C4-2B (cell line): ENCODE results near the gene PSMD12.

Source experiments
- ZFX ChIP-seq: fragments of 450-650 bp; IDR thresholded peaks from 2 replicates; pipeline ENCODE4 v1.6.1; 2017
- TF ChIP-seq, protein P1 (sequence below): fragments of 450-650 bp; conservative IDR thresholded peaks from 2 replicates; pipeline ENCODE4 v1.5.1; 2017; ENCODE audit warnings: mild to moderate bottlenecking

DNA sequence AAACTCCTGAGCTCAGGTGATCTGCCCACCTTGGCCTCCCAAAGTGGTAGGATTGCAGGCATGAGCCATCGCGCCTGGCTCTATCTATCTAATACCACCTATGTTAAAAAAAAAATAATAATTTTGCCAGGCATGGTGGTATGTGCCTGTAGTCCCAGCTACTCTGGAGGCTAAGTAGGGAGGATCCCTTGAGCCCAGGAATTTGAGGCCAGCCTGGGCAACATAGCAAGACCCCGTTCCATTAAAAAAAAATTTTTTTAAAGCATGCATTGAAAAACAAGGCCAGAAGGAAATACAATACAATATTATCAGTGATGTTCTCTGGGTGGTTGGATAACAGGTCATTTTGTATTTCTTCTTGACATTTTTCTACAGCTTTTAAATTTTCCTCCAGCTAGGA, 76.1 kb downstream of the PSMD12 start:
- TF ChIP-seq, protein P1, sequence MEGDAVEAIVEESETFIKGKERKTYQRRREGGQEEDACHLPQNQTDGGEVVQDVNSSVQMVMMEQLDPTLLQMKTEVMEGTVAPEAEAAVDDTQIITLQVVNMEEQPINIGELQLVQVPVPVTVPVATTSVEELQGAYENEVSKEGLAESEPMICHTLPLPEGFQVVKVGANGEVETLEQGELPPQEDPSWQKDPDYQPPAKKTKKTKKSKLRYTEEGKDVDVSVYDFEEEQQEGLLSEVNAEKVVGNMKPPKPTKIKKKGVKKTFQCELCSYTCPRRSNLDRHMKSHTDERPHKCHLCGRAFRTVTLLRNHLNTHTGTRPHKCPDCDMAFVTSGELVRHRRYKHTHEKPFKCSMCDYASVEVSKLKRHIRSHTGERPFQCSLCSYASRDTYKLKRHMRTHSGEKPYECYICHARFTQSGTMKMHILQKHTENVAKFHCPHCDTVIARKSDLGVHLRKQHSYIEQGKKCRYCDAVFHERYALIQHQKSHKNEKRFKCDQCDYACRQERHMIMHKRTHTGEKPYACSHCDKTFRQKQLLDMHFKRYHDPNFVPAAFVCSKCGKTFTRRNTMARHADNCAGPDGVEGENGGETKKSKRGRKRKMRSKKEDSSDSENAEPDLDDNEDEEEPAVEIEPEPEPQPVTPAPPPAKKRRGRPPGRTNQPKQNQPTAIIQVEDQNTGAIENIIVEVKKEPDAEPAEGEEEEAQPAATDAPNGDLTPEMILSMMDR = no peak
- TF ChIP-seq ZFX = no peak
